Endothelial cell of umbilical vein (primary cell): Measurements from ENCODE around the gene SGTA. TPM values are rescaled to one million over a fixed set of nuclear protein-coding genes. Genes with fewer than 3 reads are reported as not detected.

ENCODE experiments used
- BruUV-seq: library from RNA; stranded (reverse); fragments of 400-500 nt; replicated peaks from 2 replicates; lab custom pipeline; 2021; lab: Mats Ljungman, UMichigan
- CTCF ChIA-PET: fragments of 300-600, 350-600 bp; sonication (Branson Sonifier 250); formaldehyde crosslinking; loops from one replicate; lab custom pipeline; 2021; ENCODE audit warnings: antibody characterized with exemption, inconsistent platforms; lab: Charles Lee
- POLR2A ChIA-PET: fragments of 300-600, 350-600 bp; sonication (Branson Sonifier 250); formaldehyde crosslinking; loops from one replicate; lab custom pipeline; 2021; ENCODE audit warnings: antibody characterized with exemption, inconsistent platforms; lab: Charles Lee
- DNase-seq: peaks from one replicate; pipeline ENCODE4 v3.0.0-alpha.2; 2011; ENCODE audit warnings: low read depth, low spot score
- FAIRE-seq: peaks from 2 replicates; lab custom pipeline; 2011; peaks lifted over from hg19 to GRCh38; lab: Jason Lieb, UNC
- H2AFZ ChIP-seq: 2 replicates; pipeline ENCODE4 v1.6.0; 2012; ENCODE audit warnings: low read depth, low read length, control low read depth, inconsistent platforms
- H3K27ac ChIP-seq: 2 replicates; pipeline ENCODE4 v1.5.1; 2011; ENCODE audit warnings: low read depth, mild to moderate bottlenecking, control low read depth, low read length, moderate library complexity; ENCODE audit not compliant: insufficient read depth
- H3K27me3 ChIP-seq, 2 experiments: 2 replicates each; pipeline versions ENCODE4 v1.6.0 to v1.6.1; 2011; ENCODE audit warnings: low read length in 2 of 2, mixed read lengths in 1 of 2; ENCODE audit not compliant: control insufficient read depth in 2 of 2, insufficient read depth in 2 of 2
- H3K36me3 ChIP-seq, 2 experiments: 2 replicates in 1 of 2; 3 replicates in 1 of 2; pipeline ENCODE4 v1.5.1; 2011; ENCODE audit warnings: low read length in 2 of 2, mild to moderate bottlenecking in 1 of 2, moderate library complexity in 1 of 2; ENCODE audit not compliant: control insufficient read depth in 2 of 2, insufficient read depth in 2 of 2; ENCODE audit errors: extremely low read depth in 1 of 2
- H3K4me1 ChIP-seq: 3 replicates; pipeline ENCODE4 v1.5.1; 2011; ENCODE audit warnings: mild to moderate bottlenecking, low read length; ENCODE audit not compliant: control insufficient read depth, insufficient read depth; ENCODE audit errors: extremely low read depth
- H3K4me2 ChIP-seq: 2 replicates; pipeline ENCODE4 v1.6.1; 2011; ENCODE audit warnings: low read length, control low read depth, mixed read lengths; ENCODE audit not compliant: insufficient read depth
- H3K4me3 ChIP-seq, 3 experiments: fragments of 200-600 bp in 1 of 3; sonication (generic), shearing (Covaris generic) in 1 of 3; replicated peaks in 1 of 3; 2 replicates each; pipeline ENCODE4 v1.5.1; 2011 to 2016; ENCODE audit warnings: control low read depth in 3 of 3, low read length in 3 of 3, mild to moderate bottlenecking in 2 of 3, inconsistent platforms in 1 of 3, low read depth in 1 of 3, moderate library complexity in 1 of 3; ENCODE audit not compliant: insufficient read depth in 1 of 3
- H3K79me2 ChIP-seq: 2 replicates; pipeline ENCODE4 v1.6.0; 2012; ENCODE audit warnings: low read length, inconsistent platforms; ENCODE audit not compliant: control insufficient read depth, insufficient read depth
- H3K9ac ChIP-seq: replicated peaks from 2 replicates; pipeline ENCODE3; 2011; ENCODE audit warnings: low read length, control low read depth; ENCODE audit not compliant: insufficient read depth; ENCODE audit errors: extremely low read depth
- H3K9me1 ChIP-seq: replicated peaks from 3 replicates; pipeline ENCODE4 v1.6.0; 2011; ENCODE audit warnings: mild to moderate bottlenecking, low read length; ENCODE audit not compliant: control insufficient read depth, insufficient read depth; ENCODE audit errors: extremely low read depth
- H3K9me3 ChIP-seq: replicated peaks from 2 replicates; pipeline ENCODE4 v1.5.1; 2012; ENCODE audit warnings: low read length, inconsistent platforms; ENCODE audit not compliant: control insufficient read depth, insufficient read depth
- H4K20me1 ChIP-seq: replicated peaks from 2 replicates; pipeline ENCODE3; 2011; ENCODE audit warnings: mild to moderate bottlenecking, low read length; ENCODE audit not compliant: control insufficient read depth, insufficient read depth; ENCODE audit errors: extremely low read depth
- EZH2 ChIP-seq: IDR thresholded peaks from 2 replicates; pipeline ENCODE4 v1.6.1; 2012; ENCODE audit warnings: borderline replicate concordance, low read depth, mild to moderate bottlenecking, moderate library complexity, low read length, inconsistent platforms; ENCODE audit not compliant: severe bottlenecking
- FOS ChIP-seq: IDR thresholded peaks from 2 replicates; pipeline ENCODE4 v1.6.1; 2011; ENCODE audit warnings: mild to moderate bottlenecking, low read length, moderate library complexity, borderline replicate concordance; ENCODE audit not compliant: insufficient read depth
- GATA2 ChIP-seq: IDR thresholded peaks from 2 replicates; pipeline ENCODE4 v1.7.0; 2011; ENCODE audit warnings: low read depth, mild to moderate bottlenecking, moderate library complexity, mixed read lengths, low read length; ENCODE audit not compliant: insufficient read length, insufficient read depth
- MAX ChIP-seq: IDR thresholded peaks from 2 replicates; pipeline ENCODE4 v1.6.1; 2011; ENCODE audit not compliant: insufficient read depth, insufficient read length
- POLR2A ChIP-seq: IDR thresholded peaks from 2 replicates; pipeline ENCODE4 v1.6.1; 2012; ENCODE audit warnings: low read depth, mild to moderate bottlenecking, control low read depth, low read length
- POLR2AphosphoS5 ChIP-seq: IDR thresholded peaks from 2 replicates; pipeline ENCODE4 v1.6.1; 2012; ENCODE audit warnings: low read depth, mild to moderate bottlenecking, control low read depth, low read length, moderate library complexity; ENCODE audit not compliant: insufficient read depth
- dilution Hi-C: fragments of 300-500 bp; cut with MboI; formaldehyde crosslinking; loops from one replicate; pipeline ENCODE4 v1.15.0; 2019; ENCODE audit warnings: low sequenced_read_pairs; ENCODE audit not compliant: extremely low pct_ligation_motif_present
- intact Hi-C: fragments of 100-400 bp; cut with micrococcal nuclease; formaldehyde crosslinking; loops from one replicate; pipeline ENCODE4 v1.10.0; 2022
- polyA plus RNA-seq, 4 experiments: library from polyadenylated mRNA; depleted of rRNA in 3 of 4; stranded (reverse) in 3 of 4; unstranded in 1 of 4; fragments of >200 nt; gene quantifications; 2 replicates each; pipeline versions ENCODE4 v1.2.1 to v1.2.3, GENCODE V29; 2011 to 2012; ENCODE audit warnings: missing spikeins in 1 of 4
- total RNA-seq: library from RNA; stranded (reverse); gene quantifications from 2 replicates; pipeline ENCODE4 v1.2.3, GENCODE V29; 2021
- TF ChIP-seq, protein P1 (sequence below), 2 donors: IDR thresholded peaks; 1 replicate in 1 of 2; 2 replicates in 1 of 2; pipeline ENCODE4 v1.5.1; 2011; ENCODE audit warnings: low read length in 2 of 2, mild to moderate bottlenecking in 2 of 2, moderate library complexity in 2 of 2, control low read depth in 1 of 2, inconsistent platforms in 1 of 2, low read depth in 1 of 2; ENCODE audit not compliant: insufficient read depth in 1 of 2; ENCODE audit errors: extremely low read depth in 1 of 2

SGTA gene
- total and polyA plus RNA-seq, 2 donors (not counting 3 experiments of a cell fraction or from before 2014, with no cell fraction given) = 76.5 to 119 TPM

DNA sequence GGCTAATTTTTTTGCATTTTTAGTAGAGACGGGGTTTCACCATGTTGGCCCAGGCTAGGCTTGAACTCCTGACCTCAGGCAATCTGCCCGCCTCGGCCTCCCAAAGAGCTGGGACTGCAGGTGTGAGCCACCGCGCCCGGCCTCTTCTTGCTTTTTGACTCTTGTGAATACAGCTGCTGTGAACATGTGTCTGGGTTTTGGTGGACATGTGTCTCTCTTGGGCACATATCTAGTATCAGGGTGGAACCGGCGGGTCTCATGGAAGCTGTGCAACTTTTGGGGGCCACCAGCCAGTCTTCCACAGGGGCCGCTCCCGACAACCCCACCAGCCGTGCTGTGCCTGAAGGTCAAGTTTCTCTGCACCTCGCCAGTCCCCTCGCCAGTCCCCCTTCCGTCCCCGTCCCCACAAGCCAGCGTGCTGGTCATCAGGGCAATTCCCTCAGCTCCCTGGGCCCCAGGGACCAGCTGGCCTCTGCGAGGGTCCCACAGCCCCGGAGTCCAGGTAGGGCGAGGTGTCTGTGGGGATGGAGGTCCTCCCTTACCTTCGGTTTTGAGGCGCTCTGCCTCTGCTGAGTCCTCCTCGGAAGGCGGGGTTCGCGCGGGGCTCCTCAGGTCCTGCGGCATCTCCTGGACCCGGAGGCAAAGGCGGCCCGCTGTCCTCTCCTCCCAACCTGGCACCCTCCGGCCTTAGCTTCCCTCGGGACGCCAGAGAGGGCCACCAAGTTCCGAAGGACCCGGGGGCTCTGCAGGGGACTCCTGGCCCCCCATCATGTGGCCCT lies 16.3 kb downstream of the SGTA start:
- DNase-seq (no peak), FAIRE-seq (no peak)
- Histone ChIP-seq H3K79me2 (peaks cover 22% of the 10 kb centered on the region), H4K20me1 (no peaks in the 10 kb centered on the region), H3K9me1 (no peaks in the 10 kb centered on the region), H2AFZ (no peak overlapping the region), H3K4me2 (no peak overlapping the region), H3K27ac (no peak overlapping the region), H3K27me3 (no peaks in the 10 kb centered on the region), H3K4me3 (no peak overlapping the region), H3K4me1 (no peaks in the 10 kb centered on the region), H3K9me3 (no peaks in the 10 kb centered on the region), H3K36me3 (peaks cover 0 to 41% of the 10 kb centered on the region in 2 experiments), H3K9ac (no peak overlapping the region)
- dilution Hi-C loops = no loop called here
- ChIA-PET POLR2A (no interaction called here), CTCF (no interaction called here)
- TF ChIP-seq POLR2AphosphoS5 = no peak
- no peak for TF ChIP-seq EZH2
- no peak for TF ChIP-seq FOS
- no peak for TF ChIP-seq MAX
- TF ChIP-seq GATA2 = no peak
- TF ChIP-seq POLR2A = no peak
- TF ChIP-seq, protein P1, sequence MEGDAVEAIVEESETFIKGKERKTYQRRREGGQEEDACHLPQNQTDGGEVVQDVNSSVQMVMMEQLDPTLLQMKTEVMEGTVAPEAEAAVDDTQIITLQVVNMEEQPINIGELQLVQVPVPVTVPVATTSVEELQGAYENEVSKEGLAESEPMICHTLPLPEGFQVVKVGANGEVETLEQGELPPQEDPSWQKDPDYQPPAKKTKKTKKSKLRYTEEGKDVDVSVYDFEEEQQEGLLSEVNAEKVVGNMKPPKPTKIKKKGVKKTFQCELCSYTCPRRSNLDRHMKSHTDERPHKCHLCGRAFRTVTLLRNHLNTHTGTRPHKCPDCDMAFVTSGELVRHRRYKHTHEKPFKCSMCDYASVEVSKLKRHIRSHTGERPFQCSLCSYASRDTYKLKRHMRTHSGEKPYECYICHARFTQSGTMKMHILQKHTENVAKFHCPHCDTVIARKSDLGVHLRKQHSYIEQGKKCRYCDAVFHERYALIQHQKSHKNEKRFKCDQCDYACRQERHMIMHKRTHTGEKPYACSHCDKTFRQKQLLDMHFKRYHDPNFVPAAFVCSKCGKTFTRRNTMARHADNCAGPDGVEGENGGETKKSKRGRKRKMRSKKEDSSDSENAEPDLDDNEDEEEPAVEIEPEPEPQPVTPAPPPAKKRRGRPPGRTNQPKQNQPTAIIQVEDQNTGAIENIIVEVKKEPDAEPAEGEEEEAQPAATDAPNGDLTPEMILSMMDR (IDR thresholded peaks at IDR 0.05; ENCODE audit: extremely low read depth in 1 of 2, insufficient read depth in 1 of 2, low read depth in 1 of 2, low read length in 2 of 2) = no peak
- intact Hi-C loops = no loop called here
- no TSS peak for BruUV-seq
